Adipose tissue (tissue), 3 donors: Measurements from ENCODE around the gene SBF2. TPM values are rescaled to one million over a fixed set of nuclear protein-coding genes. Genes with fewer than 3 reads are reported as not detected.
"Not testable (repeated sequence)": the region's sequence is repeated elsewhere in the genome, so short reads cannot be mapped to it uniquely, and the experiment has no call there.

Experiments
- H3K27ac ChIP-seq: one replicate; pipeline ENCODE4 v1.5.1; 2013; ENCODE audit warnings: low read depth, low read length
- WGBS, 3 donors: extraction: QIAGEN DNeasy Blood & Tissue Kit; methylation state at CpG; one replicate each; pipeline ENCODE4 v1.1.7; 2013; 5-methylcytosine and 5-hydroxymethylcytosine counted together
- polyA plus RNA-seq, 3 donors: library from polyadenylated mRNA; stranded (reverse); fragments of 200-250 nt; gene quantifications; one replicate each; pipeline ENCODE4 v1.2.3, GENCODE V29; 2013
- donor health status: healthy with polysubstance abuse.
- donor health status: Bipolar disorder and iron deficiency.
- donor health status: healthy.

SBF2 gene
- polyA plus RNA-seq, 3 donors, result 6.0 to 25.9 (median 23.0) TPM

GRCh38 chr11:9922806-9923205 is 371.2 kb downstream of the SBF2 start:
- 42 to 73% (median 50%) methylated on average over 4 of the region's 4 CpGs for whole genome bisulfite sequencing, 3 donors
- no peak overlapping the region for H3K27ac ChIP-seq

GRCh38 chr11:9916480-9916879 is 377.5 kb downstream of the SBF2 start:
- no peak overlapping the region for H3K27ac ChIP-seq
- WGBS, 3 donors, result 88 to 98% (median 95%) methylated on average over 3 of the region's 3 CpGs

GRCh38 chr11:9914064-9914463 is 380.0 kb downstream of the SBF2 start:
- WGBS, 3 donors, result 50 to 91% (median 90%) methylated on average over 2 of the region's 2 CpGs
- H3K27ac ChIP-seq, result no peak overlapping the region

GRCh38 chr11:9905960-9906791 is 387.8 kb downstream of the SBF2 start:
- WGBS, 3 donors, result 50 to 79% (median 62%) methylated on average over 3 of the region's 3 CpGs
- H3K27ac ChIP-seq, result no peak overlapping the region

GRCh38 chr11:9905501-9905951 is 388.5 kb downstream of the SBF2 start:
- 66 to 75% (median 74%) methylated on average over 1 of the region's 1 CpG for WGBS, 3 donors

GRCh38 chr11:9903579-9903978 is 390.4 kb downstream of the SBF2 start:
- WGBS, 3 donors, result 89 to 91% (median 90%) methylated on average over 6 of the region's 6 CpGs
- H3K27ac ChIP-seq, result no peak overlapping the region

More at GRCh38 chr11:9905501-9905951, 388.5 kb downstream of the SBF2 start:
- no peak overlapping the region for H3K27ac ChIP-seq

GRCh38 chr11:9901943-9902342 is 392.1 kb downstream of the SBF2 start:
- no peak overlapping the region for H3K27ac ChIP-seq

GRCh38 chr11:9900253-9900652 is 393.8 kb downstream of the SBF2 start:
- WGBS, 3 donors, result 92 to 96% (median 95%) methylated on average over 8 of the region's 8 CpGs
- H3K27ac ChIP-seq, result not testable (repeated sequence)

- no peak overlapping the region for H3K27ac ChIP-seq
- WGBS, 3 donors, result 92 to 100% (median 98%) methylated on average over 1 of the region's 1 CpG
These were observed 394.3 kb downstream of the SBF2 start for GRCh38 chr11:9899676-9900075.

GRCh38 chr11:9896902-9897301 is 397.1 kb downstream of the SBF2 start:
- H3K27ac ChIP-seq, result no peak overlapping the region
- 97 to 100% (median 98%) methylated on average over 2 of the region's 2 CpGs for WGBS, 3 donors

GRCh38 chr11:9895006-9895405 is 399.0 kb downstream of the SBF2 start:
- no peak overlapping the region for H3K27ac ChIP-seq
- 89 to 93% (median 91%) methylated on average over 1 of the region's 1 CpG for WGBS, 3 donors

GRCh38 chr11:9893474-9893873 is 400.5 kb downstream of the SBF2 start:
- WGBS, 3 donors, result 85 to 93% (median 88%) methylated on average over 2 of the region's 2 CpGs
- H3K27ac ChIP-seq, result no peak overlapping the region

GRCh38 chr11:9888938-9889337 is 405.1 kb downstream of the SBF2 start:
- H3K27ac ChIP-seq, result no peak overlapping the region
- WGBS, 3 donors, result 73 to 90% (median 81%) methylated on average over 1 of the region's 1 CpG

GRCh38 chr11:9887472-9887871 is 406.5 kb downstream of the SBF2 start:
- no peak overlapping the region for H3K27ac ChIP-seq
- WGBS, 3 donors, result 48 to 62% (median 53%) methylated on average over 2 of the region's 2 CpGs

GRCh38 chr11:9886595-9886994 is 407.4 kb downstream of the SBF2 start:
- WGBS, 3 donors, result 89 to 95% (median 92%) methylated on average over 5 of the region's 5 CpGs
- H3K27ac ChIP-seq, result no peak overlapping the region

- WGBS, 3 donors, result 90 to 96% (median 92%) methylated on average over 2 of the region's 2 CpGs
These were observed 409.4 kb downstream of the SBF2 start for GRCh38 chr11:9884601-9885000.

GRCh38 chr11:9880657-9881056 is 413.4 kb downstream of the SBF2 start:
- no peak overlapping the region for H3K27ac ChIP-seq
- WGBS, 3 donors, result 96 to 97% (median 97%) methylated on average over 2 of the region's 2 CpGs

More at GRCh38 chr11:9884601-9885000, 409.4 kb downstream of the SBF2 start:
- no peak overlapping the region for H3K27ac ChIP-seq

- whole genome bisulfite sequencing, 3 donors, result 67 to 87% (median 70%) methylated on average over 2 of the region's 2 CpGs
- no peak overlapping the region for H3K27ac ChIP-seq
These were observed 415.1 kb downstream of the SBF2 start for GRCh38 chr11:9878936-9879335.

GRCh38 chr11:9876331-9876730 is 417.7 kb downstream of the SBF2 start:
- H3K27ac ChIP-seq, result no peak overlapping the region
- WGBS, 3 donors, result 90 to 93% (median 90%) methylated on average over 5 of the region's 5 CpGs

GRCh38 chr11:9875862-9876261 is 418.2 kb downstream of the SBF2 start:
- WGBS, 3 donors, result 58 to 81% (median 62%) methylated on average over 6 of the region's 6 CpGs
- no peak overlapping the region for H3K27ac ChIP-seq
